Muscle of leg (tissue), 11 donors: Measurements from ENCODE around the gene ITGB5. TPM values are rescaled to one million over a fixed set of nuclear protein-coding genes. Genes with fewer than 3 reads are reported as not detected.

ENCODE experiments used
- DNase-seq: peaks from one replicate; pipeline ENCODE4 v3.0.0; 2013
- H3K27ac ChIP-seq: one replicate; pipeline ENCODE4 v1.5.1; 2013; ENCODE audit warnings: mild to moderate bottlenecking, low read length, control low read depth
- H3K27me3 ChIP-seq: one replicate; pipeline ENCODE4 v1.6.1; 2013; ENCODE audit warnings: low read length; ENCODE audit not compliant: control insufficient read depth, insufficient read depth
- H3K36me3 ChIP-seq: one replicate; pipeline ENCODE4 v1.6.1; 2013; ENCODE audit warnings: low read length; ENCODE audit not compliant: control insufficient read depth, insufficient read depth
- H3K4me1 ChIP-seq: one replicate; pipeline ENCODE4 v1.6.1; 2013; ENCODE audit warnings: low read length; ENCODE audit not compliant: control insufficient read depth, insufficient read depth
- H3K4me3 ChIP-seq: one replicate; pipeline ENCODE4 v1.5.1; 2013; ENCODE audit warnings: low read length, control low read depth
- H3K9me3 ChIP-seq: replicated peaks from 2 replicates; pipeline ENCODE4 v1.6.1; 2013; ENCODE audit warnings: low read depth, low read length; ENCODE audit not compliant: control insufficient read depth
- WGBS: methylation state at CpG from one replicate; pipeline ENCODE4 v1.1.5; 2013; ENCODE audit warnings: missing lambda C conversion rate; ENCODE audit not compliant: insufficient coverage; 5-methylcytosine and 5-hydroxymethylcytosine counted together
- polyA plus RNA-seq, 8 donors: library from polyadenylated mRNA; unstranded; fragments of 120-200 nt; gene quantifications; one replicate each; pipeline versions ENCODE4 v1.2.1 to v1.2.3, GENCODE V29; 2013; ENCODE audit warnings: inconsistent platforms in 1 of 8, low replicate concordance in 1 of 8; ENCODE audit not compliant: insufficient read length in 8 of 8, insufficient read depth in 1 of 8
- total RNA-seq: library from RNA; stranded (reverse); fragments of 120-200 nt; gene quantifications from one replicate; pipeline ENCODE4 v1.2.4, GENCODE V29; 2013

The ITGB5 gene
- total and polyA plus RNA-seq, 9 donors, result 14.3 to 60.4 (median 30.6) TPM

DNA sequence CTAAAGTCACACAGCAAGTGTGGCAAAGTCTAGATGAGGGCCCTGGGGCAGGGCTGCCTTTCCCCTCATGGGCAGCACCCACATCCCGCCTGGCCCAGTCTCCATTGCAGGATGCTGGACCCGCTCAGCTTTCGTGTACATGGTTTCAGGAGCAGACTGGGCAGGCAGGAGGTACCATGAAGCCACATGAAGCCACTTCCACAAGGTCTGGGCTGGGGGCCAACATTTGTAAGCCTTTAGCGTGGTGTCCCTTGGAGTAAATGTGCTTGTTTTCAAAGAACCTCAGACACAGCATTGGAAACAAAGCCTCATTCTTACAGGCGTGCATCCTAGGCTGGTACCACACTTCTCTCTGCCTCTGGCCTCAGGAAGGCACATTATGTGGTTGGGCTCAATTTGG is 122.4 kb downstream of the ITGB5 start:
- H3K27ac ChIP-seq, result no peak overlapping the region
- H3K9me3 ChIP-seq, result no peaks in the 10 kb centered on the region
- WGBS, result 68% methylated on average over 4 of the region's 5 CpGs
- DNase-seq, result no peak
- H3K27me3 ChIP-seq, result peaks cover 4% of the 10 kb centered on the region
- no peak overlapping the region for H3K4me3 ChIP-seq
- H3K4me1 ChIP-seq, result peaks cover 43% of the 10 kb centered on the region
- H3K36me3 ChIP-seq, result peaks cover 15% of the 10 kb centered on the region

DNA sequence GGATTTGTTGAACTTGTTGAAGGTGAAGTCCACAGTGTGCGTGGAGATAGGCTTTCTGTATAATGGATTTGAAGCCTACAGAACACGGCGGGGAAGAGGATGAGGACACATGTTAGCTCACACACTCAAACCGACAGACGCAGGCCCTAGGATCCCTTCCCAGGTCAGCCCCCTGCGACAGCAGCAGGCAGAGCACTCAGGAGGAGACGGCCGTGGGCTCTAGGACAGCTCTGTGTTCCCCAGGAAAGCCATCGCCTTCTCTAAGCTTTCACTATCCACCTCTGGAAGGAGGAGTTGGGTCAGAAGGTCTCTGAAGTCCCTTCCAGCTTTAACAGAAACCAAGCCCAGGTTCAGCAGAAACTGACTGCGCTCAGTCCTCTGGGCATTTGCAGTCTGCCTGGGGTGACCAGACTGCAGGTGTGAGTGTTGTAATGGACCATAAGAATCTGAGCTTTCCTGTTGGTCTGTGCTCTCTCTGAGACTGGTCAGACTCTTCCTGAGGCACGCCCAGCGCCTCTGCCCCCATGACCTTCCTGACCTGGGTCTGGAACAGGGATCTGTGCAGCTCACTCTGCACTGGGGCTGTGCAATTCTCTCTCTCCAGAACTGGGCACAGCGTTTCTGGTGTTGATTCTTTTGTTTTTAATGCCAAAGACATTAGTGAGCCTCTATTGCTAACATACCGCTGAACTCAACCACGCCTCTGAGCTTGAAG is 123.4 kb downstream of the ITGB5 start:
- 73% methylated on average over 8 of the region's 15 CpGs for WGBS
- H3K36me3 ChIP-seq, result peaks cover 15% of the 10 kb centered on the region
- peaks cover 4% of the 10 kb centered on the region for H3K27me3 ChIP-seq
- H3K9me3 ChIP-seq, result no peaks in the 10 kb centered on the region
- H3K27ac ChIP-seq, result no peak overlapping the region
- H3K4me3 ChIP-seq, result no peak overlapping the region
- peaks cover 41% of the 10 kb centered on the region for H3K4me1 ChIP-seq
- DNase-seq, result no peak

GRCh38 chr3:124763206-124763605 is 124.0 kb downstream of the ITGB5 start:
- DNase-seq, result no peak
- Histone ChIP-seq H3K4me1 (peaks cover 41% of the 10 kb centered on the region), H3K27ac (no peak overlapping the region), H3K9me3 (no peaks in the 10 kb centered on the region), H3K4me3 (no peak overlapping the region), H3K27me3 (peaks cover 4% of the 10 kb centered on the region), H3K36me3 (peaks cover 15% of the 10 kb centered on the region)
- WGBS, result 94% methylated on average over 8 of the region's 8 CpGs

GRCh38 chr3:124762661-124763011 is 124.5 kb downstream of the ITGB5 start:
- WGBS, result 68% methylated on average over 2 of the region's 4 CpGs
- H3K36me3 ChIP-seq, result peaks cover 15% of the 10 kb centered on the region
- H3K4me3 ChIP-seq, result no peak overlapping the region
- no peak for DNase-seq
- peaks cover 4% of the 10 kb centered on the region for H3K27me3 ChIP-seq
- no peaks in the 10 kb centered on the region for H3K9me3 ChIP-seq
- no peak overlapping the region for H3K27ac ChIP-seq
- H3K4me1 ChIP-seq, result peaks cover 41% of the 10 kb centered on the region

DNA sequence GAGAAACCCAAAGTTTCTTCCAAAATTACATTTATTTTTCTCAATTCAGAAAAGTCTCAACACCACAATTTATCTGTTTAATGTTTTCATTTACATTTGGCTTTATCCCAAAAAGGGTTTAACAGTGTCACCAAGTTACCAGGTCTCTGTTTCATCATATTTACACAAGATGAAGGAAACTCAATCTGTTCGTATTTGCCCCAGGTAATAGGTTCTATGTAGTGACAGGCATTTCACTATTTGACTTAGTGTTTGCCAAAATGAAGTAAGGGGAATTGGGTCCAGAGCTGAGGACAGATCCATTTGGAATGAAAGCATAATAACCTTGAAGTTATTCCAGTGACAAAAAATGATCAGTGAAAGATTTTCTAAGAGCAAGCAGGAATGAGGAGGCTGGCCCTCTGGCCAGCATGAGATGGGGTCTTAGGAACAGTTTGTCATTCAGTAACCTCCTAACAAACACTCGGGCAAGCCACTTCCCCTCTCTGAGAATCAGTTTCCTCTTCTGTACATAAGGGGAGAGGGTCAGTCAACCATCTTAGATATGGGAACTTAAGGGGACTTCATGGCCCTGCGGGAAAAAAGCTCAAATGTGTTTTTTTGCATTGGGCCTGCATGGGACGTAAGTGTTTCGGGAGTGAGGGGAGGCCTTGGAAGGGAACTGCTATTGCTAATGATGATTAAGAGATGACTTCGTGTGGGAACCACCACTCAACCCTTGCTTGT is 125.1 kb downstream of the ITGB5 start:
- Histone ChIP-seq H3K27ac (no peak overlapping the region), H3K9me3 (no peaks in the 10 kb centered on the region), H3K4me1 (peaks cover 35% of the 10 kb centered on the region), H3K36me3 (peaks cover 15% of the 10 kb centered on the region), H3K27me3 (peaks cover 4% of the 10 kb centered on the region), H3K4me3 (no peak overlapping the region)
- no peak for DNase-seq
- WGBS, result no CpG with 5 or more reads among the region's 6 CpGs

DNA sequence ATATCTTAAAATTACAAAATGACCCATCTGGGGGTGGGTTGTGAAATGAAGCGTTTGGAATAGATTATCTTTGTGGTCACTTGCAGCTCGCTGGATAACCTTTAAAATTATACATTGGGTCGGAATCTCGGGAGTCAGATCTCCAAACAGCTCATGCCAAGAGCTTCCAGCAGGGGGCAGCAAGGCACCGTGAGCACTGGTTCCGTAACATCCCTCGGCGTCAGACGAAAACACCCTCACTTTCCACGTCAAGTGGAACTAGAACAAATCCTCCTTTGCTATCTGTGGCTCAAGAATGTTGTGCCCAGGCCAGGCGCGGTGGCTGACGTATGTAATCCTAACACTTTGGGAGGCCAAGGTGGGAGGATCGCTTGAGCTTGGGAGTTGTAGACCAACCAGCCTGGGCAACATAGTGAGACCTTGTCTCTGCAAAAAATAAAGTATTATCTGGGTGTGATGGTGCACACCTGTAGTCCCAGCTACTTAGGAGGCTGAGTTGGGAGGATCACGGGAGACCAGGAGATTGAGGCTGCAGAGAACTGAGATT is 125.8 kb downstream of the ITGB5 start:
- DNase-seq, result peak; percentile 88
- H3K27ac ChIP-seq, result no peak overlapping the region
- H3K4me1 ChIP-seq, result peaks cover 28% of the 10 kb centered on the region
- H3K36me3 ChIP-seq, result peaks cover 15% of the 10 kb centered on the region
- H3K27me3 ChIP-seq, result peaks cover 4% of the 10 kb centered on the region
- no peak overlapping the region for H3K4me3 ChIP-seq
- no peaks in the 10 kb centered on the region for H3K9me3 ChIP-seq
- WGBS, result 26% methylated on average over 8 of the region's 15 CpGs

DNA sequence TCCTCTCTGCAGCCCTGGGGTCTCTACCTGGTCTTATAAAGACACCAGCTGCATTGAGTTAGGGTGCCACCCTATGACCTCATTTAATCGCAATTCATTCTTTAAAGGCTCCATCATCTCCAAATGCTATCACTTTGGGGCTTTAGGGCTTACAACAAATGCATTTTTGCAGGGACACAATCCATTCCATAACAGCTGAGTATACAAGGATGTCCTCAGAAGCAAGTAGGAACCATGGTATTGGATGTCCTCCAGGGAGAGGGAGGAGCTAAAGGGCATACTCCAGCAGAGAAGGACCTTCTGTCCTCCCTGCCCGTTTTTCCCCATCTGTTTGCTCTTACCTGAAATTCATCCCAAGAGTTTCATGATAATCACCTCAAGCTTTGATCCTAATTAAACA is 126.6 kb downstream of the ITGB5 start:
- WGBS, result no CpG with 5 or more reads among the region's 2 CpGs
- Histone ChIP-seq H3K4me3 (no peak overlapping the region), H3K27ac (no peak overlapping the region), H3K36me3 (peaks cover 15% of the 10 kb centered on the region), H3K27me3 (peaks cover 4% of the 10 kb centered on the region), H3K9me3 (no peaks in the 10 kb centered on the region), H3K4me1 (peaks cover 22% of the 10 kb centered on the region)
- DNase-seq, result peak; percentile 64

DNA sequence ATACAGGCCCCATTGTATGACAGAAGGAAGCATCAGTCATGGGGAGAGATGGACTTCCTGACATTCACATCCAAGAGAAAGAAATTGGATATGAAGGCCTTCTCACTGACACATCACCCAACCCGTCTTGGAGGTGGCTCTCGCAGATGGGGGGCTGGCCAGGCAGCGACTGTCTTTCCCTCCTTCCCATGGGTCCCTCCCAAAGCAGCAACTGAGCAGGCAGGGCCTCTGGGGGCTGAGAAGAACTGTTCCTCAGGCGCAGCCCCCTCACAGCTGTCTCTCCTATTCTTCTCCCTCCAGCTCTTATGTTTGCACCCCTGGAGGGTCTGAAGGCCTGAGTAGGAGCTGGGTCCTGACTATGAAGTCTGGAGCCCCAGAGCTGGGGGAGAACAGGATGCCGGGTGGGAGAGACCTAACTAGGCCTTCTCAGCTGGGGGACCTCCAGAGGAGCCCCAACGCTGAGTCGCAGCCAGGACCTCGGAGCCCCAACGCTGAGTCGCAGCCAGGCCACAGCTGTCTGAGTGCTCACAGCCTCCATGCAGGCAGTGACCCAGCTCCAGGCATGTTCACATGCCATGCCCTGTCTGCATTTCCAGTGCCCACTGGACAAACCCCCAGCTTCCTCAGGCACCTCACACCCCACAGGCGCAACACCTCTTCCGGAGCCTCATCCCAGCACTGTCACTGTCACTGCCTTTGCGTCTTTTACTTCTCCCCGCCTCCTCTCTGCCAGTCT is 127.3 kb downstream of the ITGB5 start:
- Histone ChIP-seq H3K4me1 (peaks cover 16% of the 10 kb centered on the region), H3K27ac (no peak overlapping the region), H3K36me3 (peaks cover 15% of the 10 kb centered on the region), H3K4me3 (no peak overlapping the region), H3K27me3 (peaks cover 4% of the 10 kb centered on the region), H3K9me3 (no peaks in the 10 kb centered on the region)
- no peak for DNase-seq
- 65% methylated on average over 13 of the region's 14 CpGs for WGBS

GRCh38 chr3:124758851-124759635 is 128.1 kb downstream of the ITGB5 start:
- peaks cover 15% of the 10 kb centered on the region for H3K4me1 ChIP-seq
- no peaks in the 10 kb centered on the region for H3K9me3 ChIP-seq
- H3K27ac ChIP-seq, result no peak overlapping the region
- peaks cover 10% of the 10 kb centered on the region for H3K36me3 ChIP-seq
- H3K4me3 ChIP-seq, result no peak overlapping the region
- H3K27me3 ChIP-seq, result no peaks in the 10 kb centered on the region
- WGBS, result 70% methylated on average over 2 of the region's 5 CpGs
- no peak for DNase-seq
